ENCODE results near the gene TLN1. TPM values are rescaled to one million over a fixed set of nuclear protein-coding genes. Genes with fewer than 3 reads are reported as not detected.

The TLN1 gene, protein sequence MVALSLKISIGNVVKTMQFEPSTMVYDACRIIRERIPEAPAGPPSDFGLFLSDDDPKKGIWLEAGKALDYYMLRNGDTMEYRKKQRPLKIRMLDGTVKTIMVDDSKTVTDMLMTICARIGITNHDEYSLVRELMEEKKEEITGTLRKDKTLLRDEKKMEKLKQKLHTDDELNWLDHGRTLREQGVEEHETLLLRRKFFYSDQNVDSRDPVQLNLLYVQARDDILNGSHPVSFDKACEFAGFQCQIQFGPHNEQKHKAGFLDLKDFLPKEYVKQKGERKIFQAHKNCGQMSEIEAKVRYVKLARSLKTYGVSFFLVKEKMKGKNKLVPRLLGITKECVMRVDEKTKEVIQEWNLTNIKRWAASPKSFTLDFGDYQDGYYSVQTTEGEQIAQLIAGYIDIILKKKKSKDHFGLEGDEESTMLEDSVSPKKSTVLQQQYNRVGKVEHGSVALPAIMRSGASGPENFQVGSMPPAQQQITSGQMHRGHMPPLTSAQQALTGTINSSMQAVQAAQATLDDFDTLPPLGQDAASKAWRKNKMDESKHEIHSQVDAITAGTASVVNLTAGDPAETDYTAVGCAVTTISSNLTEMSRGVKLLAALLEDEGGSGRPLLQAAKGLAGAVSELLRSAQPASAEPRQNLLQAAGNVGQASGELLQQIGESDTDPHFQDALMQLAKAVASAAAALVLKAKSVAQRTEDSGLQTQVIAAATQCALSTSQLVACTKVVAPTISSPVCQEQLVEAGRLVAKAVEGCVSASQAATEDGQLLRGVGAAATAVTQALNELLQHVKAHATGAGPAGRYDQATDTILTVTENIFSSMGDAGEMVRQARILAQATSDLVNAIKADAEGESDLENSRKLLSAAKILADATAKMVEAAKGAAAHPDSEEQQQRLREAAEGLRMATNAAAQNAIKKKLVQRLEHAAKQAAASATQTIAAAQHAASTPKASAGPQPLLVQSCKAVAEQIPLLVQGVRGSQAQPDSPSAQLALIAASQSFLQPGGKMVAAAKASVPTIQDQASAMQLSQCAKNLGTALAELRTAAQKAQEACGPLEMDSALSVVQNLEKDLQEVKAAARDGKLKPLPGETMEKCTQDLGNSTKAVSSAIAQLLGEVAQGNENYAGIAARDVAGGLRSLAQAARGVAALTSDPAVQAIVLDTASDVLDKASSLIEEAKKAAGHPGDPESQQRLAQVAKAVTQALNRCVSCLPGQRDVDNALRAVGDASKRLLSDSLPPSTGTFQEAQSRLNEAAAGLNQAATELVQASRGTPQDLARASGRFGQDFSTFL (N-terminal part only)
- total RNA-seq (2022; extraction: Qiagen RNA extraction; ENCODE audit: low read depth): 104 to 127 TPM (median 121 TPM) in 5 replicates

DNA sequence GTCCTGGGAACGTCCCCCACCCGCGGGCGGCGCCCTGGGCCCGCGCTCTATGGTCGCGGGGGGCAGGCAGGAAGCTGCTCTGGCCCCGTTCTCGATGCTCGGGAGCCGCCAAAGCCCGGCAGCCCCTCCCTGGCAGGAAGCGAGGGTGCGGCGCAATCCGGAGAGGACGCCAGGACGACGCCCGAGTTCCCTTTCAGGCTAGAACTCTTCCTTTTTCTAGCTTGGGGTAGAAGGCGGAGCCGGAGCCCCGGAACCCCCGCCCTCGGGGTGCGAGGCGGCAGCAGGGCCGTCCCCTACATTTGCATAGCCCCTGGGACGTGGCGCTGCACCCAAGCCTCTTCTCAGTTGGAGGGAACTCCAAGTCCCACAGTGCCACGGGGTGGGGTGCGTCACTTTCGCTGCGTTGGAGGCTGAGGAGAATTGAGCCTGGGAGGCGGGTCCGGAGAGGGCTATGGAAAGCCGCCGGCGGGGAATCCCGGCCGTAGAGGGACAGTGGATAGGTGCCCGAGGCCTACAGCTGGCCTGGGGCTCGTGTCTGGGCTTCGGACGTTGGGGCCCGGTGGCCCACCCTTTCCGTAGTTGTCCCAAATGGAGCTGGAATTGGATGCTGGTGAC lies at the start of gene TLN1, which contains the start of gene CREB3:
TSS of gene TLN1 (minus strand) at position 11 of the 615 bp plus-strand sequence. CDS start 6,501 bp downstream, outside the sequence.
TSS of gene CREB3 (plus strand) at position 482 of the 615 bp plus-strand sequence. CDS start at position 589, 107 bp downstream.

DNA sequence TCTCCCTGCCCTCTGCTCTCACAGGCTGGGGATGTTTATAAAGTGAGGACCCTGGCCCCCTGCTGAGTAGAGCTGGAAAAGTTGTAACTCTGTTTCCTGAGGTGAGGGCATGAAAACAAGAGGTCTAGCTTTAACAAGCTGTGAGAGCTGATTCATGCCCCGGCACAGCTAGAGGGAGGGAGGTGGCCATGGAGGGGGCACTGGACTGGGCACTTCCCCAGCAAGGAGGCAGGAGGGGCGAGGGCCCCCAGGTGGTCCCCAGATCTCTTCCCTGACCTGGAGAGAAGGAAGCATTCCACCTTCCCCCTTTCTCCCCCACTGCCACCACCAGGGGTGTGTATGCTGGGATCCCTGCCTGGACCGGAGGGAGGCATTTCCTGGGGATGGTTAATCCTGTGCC lies 22.3 kb upstream of the TLN1 start, which contains the start of gene MSMP:
TSS of gene MSMP (minus strand) at position 13 of the 400 bp plus-strand sequence. CDS start 147 bp downstream, outside the sequence.

DNA sequence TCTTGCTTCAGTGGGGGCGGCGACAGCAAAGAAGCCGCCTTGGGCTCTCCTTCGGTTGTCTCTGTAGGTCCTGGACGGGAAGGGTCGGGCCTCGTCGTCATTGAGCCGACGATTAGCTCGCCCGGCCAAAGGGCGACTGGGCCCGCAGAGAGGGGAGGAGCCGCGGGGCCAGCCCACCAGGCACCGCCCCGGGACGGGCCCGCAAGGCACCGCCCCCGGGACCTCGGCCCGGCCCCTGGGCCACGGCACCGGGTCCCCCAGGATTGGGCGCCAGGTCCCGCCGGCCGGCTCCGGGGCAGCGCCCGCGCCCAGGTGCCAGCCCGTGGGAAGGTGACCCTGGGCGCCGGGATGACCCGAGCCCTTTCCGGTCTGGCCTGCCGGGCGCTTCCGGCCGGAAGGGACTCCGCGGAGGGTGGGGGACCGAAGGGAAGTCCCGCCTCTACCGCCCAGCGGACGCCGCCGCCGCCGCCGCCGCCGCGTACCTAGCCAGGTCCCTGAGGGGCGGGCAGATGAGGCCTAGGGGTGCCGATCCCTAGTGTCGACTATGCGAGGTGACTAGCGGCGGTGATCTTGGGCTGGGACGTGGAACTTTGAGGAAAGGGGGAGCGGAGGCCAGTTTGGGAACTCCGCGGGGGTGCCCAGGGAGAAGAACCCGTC lies 17.0 kb upstream of the TLN1 start, which contains the start of the genes GBA2 and RGP1:
TSS of gene GBA2 (minus strand) at position 371 of the 657 bp plus-strand sequence. CDS start 524 bp downstream, outside the sequence.
TSS of gene RGP1 (plus strand) at position 430 of the 657 bp plus-strand sequence. CDS start 469 bp downstream, outside the sequence.

DNA sequence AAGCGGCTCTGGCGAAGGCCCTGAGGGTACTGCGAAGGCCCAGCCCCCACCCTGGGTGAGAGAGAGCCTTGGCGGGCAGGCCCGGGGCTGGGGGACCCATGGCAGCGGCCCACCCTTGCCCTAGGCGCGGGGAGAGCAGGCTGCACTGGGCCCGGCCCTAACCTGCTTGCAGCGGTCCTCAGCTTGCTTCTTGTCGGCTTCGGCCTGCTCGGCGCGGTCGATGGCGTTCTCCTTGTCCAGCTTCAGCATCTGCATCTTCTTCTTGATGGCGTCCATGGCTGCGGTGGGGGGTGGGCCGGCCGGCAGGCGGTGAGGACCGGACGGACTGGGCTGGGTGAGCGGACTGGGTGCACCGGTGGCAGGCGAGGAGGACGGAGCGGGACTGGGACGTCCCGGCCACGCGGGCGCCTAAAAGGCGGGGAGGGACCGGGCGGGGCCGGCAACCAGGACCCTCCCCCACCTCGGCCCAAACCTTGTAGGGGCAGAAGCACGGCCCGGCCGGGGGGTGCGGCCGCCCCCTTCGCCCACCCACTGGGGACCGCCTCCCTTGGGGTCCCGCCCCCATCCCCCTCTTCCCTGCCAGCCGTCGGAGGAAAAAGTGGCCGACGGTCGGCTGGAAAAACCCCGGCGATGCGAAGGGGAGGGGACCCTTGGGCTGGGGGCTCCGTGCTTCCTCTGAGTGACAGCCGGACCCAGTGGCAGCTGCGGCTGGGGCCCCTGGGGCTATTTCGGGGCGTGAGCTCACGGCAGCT lies 42.3 kb downstream of the TLN1 start, which contains the start of gene TPM2:
TSS of gene TPM2 (minus strand) at position 384 of the 752 bp plus-strand sequence. CDS start at position 276, 108 bp downstream.

DNA sequence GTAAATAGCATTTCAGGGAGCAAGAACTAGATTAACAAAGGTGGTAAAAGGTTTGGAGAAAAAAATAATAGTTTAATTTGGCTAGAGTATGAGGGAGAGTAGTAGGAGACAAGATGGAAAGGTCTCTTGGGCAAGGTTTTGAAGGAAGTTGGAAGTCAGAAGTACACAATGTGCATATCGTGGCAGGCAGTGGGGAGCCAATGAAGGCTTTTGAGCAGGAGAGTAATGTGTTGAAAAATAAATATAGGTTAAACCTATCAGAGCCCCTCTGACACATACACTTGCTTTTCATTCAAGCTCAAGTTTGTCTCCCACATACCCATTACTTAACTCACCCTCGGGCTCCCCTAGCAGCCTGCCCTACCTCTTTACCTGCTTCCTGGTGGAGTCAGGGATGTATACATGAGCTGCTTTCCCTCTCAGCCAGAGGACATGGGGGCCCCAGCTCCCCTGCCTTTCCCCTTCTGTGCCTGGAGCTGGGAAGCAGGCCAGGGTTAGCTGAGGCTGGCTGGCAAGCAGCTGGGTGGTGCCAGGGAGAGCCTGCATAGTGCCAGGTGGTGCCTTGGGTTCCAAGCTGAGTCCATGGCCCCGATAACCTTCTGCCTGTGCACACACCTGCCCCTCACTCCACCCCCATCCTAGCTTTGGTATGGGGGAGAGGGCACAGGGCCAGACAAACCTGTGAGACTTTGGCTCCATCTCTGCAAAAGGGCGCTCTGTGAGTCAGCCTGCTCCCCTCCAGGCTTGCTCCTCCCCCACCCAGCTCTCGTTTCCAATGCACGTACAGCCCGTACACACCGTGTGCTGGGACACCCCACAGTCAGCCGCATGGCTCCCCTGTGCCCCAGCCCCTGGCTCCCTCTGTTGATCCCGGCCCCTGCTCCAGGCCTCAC lies 58.6 kb downstream of the TLN1 start, which contains the start of gene CA9:
TSS of gene CA9 (plus strand) at position 797 of the 893 bp plus-strand sequence. CDS start at position 829, 32 bp downstream.

DNA sequence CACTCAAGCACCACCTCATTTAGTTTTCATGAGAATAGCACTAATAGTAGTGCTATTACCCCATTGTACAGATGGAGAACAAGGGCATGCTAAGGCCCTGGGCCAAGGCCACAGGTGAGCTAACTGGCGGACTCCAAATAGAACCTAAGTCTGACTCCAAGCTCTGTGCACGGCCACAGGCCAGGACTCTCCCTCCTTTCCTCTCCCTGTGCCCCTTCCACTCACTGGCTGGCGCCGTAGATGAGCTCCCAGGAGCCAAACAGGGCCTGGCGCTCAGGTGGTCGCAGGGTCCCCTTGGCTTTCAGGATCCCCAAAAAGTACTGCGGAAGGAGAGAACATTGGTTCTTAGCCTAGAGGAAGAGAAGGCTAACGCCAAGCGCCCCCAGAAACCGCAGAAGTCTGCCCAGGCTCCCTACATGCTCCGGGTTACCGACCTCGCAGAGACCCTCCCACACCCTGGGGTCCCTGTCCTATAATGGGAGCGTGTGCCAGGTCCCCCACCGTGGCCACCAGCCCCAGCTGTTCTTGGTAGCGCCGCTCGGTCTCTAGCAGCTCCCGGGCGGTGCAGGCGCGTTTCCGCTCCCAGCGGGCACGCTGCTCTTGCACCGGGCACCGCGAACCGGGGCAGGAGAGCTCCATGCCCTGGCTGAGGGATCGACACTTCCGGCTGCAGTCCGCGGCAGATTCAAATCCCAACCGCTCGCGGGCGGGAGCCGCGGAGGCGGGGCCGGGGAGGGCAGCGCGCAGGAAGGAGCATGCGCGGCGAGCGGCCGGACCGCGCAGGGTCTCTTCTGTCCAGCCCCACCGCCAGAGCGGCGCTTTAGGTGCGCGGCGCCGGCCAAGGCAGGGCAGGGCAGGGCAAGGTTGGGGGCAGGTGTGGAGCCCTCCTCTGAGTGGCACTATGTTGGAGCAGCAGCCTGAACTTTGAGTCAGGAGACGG lies 67.2 kb downstream of the TLN1 start, which contains the start of gene ARHGEF39:
TSS of gene ARHGEF39 (minus strand) at position 665 of the 940 bp plus-strand sequence. CDS start at position 639, 26 bp downstream.

DNA sequence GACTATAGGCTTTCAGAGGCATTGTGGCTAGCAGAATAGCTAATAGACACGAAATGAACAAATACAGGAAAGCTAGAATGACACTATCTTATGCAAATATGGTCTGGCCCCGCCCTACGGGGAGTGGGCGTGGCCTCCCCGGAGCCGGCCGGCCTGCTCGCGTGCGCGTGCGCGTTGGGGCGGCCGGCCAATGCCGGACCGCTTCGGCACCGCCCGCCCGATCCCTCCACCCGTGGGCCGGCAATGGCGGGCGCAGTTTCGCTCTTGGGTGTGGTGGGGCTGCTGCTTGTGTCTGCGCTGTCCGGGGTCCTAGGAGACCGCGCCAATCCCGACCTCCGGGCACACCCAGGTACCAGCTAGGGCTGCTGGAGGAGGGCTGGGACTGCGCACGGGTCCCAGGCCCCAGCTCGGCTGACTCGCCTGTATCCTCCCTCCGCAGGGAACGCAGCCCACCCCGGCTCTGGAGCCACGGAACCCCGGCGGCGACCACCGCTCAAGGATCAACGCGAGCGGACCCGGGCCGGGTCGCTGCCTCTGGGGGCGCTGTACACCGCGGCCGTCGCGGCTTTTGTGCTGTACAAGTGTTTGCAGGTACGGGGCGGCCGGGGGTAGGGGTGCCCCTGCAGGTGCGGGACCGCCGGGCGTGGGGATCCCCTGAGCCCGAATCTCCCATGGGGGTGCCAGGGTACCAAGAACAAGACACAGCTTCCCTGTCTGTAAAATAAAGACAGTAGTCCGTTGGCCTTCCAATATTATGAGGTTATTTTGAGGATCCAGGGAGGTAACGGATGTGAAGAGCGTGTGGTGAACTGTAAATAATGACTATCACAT lies 73.6 kb downstream of the TLN1 start, which contains the start of gene CCDC107:
TSS of gene CCDC107 (plus strand) at position 156 of the 831 bp plus-strand sequence. CDS start at position 244, 88 bp downstream.

DNA sequence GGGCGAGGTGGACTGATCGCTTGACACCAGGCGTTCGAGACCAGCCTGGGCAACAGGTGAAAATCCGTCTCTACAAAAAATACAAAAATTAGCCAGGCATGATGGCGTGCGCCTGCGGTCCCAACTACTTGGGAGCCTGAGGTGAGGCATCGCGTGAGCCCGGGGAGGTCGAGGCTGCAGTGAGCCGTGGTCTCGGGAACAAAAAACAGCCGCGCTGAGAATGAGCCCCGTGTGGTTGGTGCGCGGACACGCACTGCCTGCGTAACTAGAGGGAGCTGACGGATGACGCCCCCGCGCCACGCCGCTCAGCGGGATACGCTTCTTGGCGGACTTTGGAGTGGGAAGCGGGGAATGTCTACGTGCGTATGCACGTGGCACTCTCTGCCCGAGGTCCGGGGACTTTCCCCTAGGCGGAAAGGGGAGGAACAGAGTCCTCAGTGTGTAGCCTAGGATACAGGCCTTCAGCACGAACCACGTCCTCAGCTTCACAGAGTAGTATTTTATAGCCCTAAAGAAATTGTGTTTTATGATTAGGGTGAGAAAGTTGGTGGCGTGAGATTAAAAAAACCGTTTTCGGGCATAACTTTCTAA lies 74.4 kb downstream of the TLN1 start, which contains the start of gene RMRP:
TSS of gene RMRP (minus strand) at position 474 of the 591 bp plus-strand sequence.

DNA sequence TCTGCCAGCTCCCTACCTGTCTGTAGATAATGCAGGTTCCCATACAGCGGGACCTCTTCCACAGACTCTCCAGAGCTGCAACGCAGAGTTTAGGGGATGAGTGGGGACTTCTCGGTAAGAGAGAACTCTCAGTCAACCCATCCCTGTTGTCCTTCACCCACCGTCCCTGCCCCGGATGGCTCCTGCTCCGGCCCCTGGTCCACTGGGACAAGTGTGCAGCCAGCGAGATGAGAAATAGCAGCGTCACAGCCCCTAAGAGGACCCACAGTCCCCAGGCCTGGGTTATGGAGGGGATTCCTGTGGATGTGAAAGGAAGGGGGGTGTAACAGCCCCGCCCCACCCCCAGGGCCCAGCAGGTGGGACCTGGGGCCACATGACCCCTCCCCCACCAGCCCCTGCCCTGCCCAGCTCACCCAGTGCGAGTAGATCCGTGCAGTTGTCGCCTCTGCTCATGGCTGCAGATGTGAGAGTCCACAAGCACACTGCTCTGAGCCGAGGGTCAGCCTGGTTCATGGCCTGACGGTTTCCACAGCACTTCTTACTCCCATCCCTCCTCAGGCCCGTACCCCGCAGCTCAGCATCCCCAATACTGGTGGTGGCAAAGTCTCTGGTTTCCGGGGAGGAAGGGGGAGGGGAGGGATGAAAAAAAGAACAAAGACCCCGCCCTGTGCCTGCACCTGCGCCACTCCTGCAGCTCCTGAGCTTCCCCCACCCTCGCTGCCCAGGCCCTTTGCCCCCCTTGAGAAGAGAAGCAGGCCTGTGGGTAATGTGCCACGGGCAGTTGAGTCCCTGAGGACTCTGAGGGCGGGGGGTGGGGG lies 81.4 kb downstream of the TLN1 start, which contains the start of gene SIT1:
TSS of gene SIT1 (minus strand) at position 591 of the 818 bp plus-strand sequence. CDS start at position 513, 78 bp downstream.

Other genes starting within 250 kb of the TLN1 start
- gene RUSC2, start 242.1 kb downstream of the TLN1 start, total RNA-seq (2022; extraction: Qiagen RNA extraction; ENCODE audit: low read depth): 22.2 to 25.9 TPM (median 23.8 TPM) in 5 replicates
- 22.2 to 26.3 TPM (median 22.7 TPM) in 5 replicates for gene TESK1, start 126.9 kb downstream of the TLN1 start, total RNA-seq (2022; extraction: Qiagen RNA extraction; ENCODE audit: low read depth)
- 0.06 to 0.13 TPM (median 0.10 TPM) in 3 of 5 replicates, not detected in the others for gene CD72, start 113.8 kb downstream of the TLN1 start, total RNA-seq (2022; extraction: Qiagen RNA extraction; ENCODE audit: low read depth)
- not detected in 5 replicates for gene SIT1, start 81.3 kb downstream of the TLN1 start, total RNA-seq (2022; extraction: Qiagen RNA extraction; ENCODE audit: low read depth)
- gene RMRP, start 74.2 kb downstream of the TLN1 start, total RNA-seq (2022; extraction: Qiagen RNA extraction; ENCODE audit: low read depth): 7.7 to 45.5 TPM (median 11.2 TPM) in 4 of 5 replicates, not detected in the other
- 20.7 to 25.4 TPM (median 22.7 TPM) in 5 replicates for gene CCDC107, start 73.9 kb downstream of the TLN1 start, total RNA-seq (2022; extraction: Qiagen RNA extraction; ENCODE audit: low read depth)
- gene ARHGEF39, start 67.0 kb downstream of the TLN1 start, total RNA-seq (2022; extraction: Qiagen RNA extraction; ENCODE audit: low read depth): 11.9 to 21.4 TPM (median 19.4 TPM) in 5 replicates
- gene CA9, start 58.3 kb downstream of the TLN1 start, total RNA-seq (2022; extraction: Qiagen RNA extraction; ENCODE audit: low read depth): 3.4 to 8.1 TPM (median 6.2 TPM) in 5 replicates
- gene TPM2, start 42.3 kb downstream of the TLN1 start, total RNA-seq (2022; extraction: Qiagen RNA extraction; ENCODE audit: low read depth): 576 to 636 TPM (median 626 TPM) in 5 replicates
- gene CREB3, start 471 bp upstream of the TLN1 start, total RNA-seq (2022; extraction: Qiagen RNA extraction; ENCODE audit: low read depth): 55.2 to 62.8 TPM (median 58.7 TPM) in 5 replicates
- gene GBA2, start 17.0 kb upstream of the TLN1 start, total RNA-seq (2022; extraction: Qiagen RNA extraction; ENCODE audit: low read depth): 27.0 to 34.7 TPM (median 32.4 TPM) in 5 replicates
- 13.0 to 17.9 TPM (median 16.5 TPM) in 5 replicates for gene RGP1, start 17.1 kb upstream of the TLN1 start, total RNA-seq (2022; extraction: Qiagen RNA extraction; ENCODE audit: low read depth)
- 0.23 to 0.38 TPM in 2 of 5 replicates, not detected in the others for gene MSMP, start 22.1 kb upstream of the TLN1 start, total RNA-seq (2022; extraction: Qiagen RNA extraction; ENCODE audit: low read depth)
- gene NPR2, start 59.4 kb upstream of the TLN1 start, total RNA-seq (2022; extraction: Qiagen RNA extraction; ENCODE audit: low read depth): 3.8 to 6.4 TPM (median 5.9 TPM) in 5 replicates
- gene SPAG8, start 80.1 kb upstream of the TLN1 start, total RNA-seq (2022; extraction: Qiagen RNA extraction; ENCODE audit: low read depth): 0.24 to 0.70 TPM (median 0.46 TPM) in 4 of 5 replicates, not detected in the other
- gene HINT2, start 82.8 kb upstream of the TLN1 start, total RNA-seq (2022; extraction: Qiagen RNA extraction; ENCODE audit: low read depth): 73.1 to 103 TPM (median 93.6 TPM) in 5 replicates
- gene FAM221B, start 96.5 kb upstream of the TLN1 start, total RNA-seq (2022; extraction: Qiagen RNA extraction; ENCODE audit: low read depth): not detected in 5 replicates
- 1.5 to 3.4 TPM (median 3.1 TPM) in 5 replicates for gene TMEM8B, start 97.0 kb upstream of the TLN1 start, total RNA-seq (2022; extraction: Qiagen RNA extraction; ENCODE audit: low read depth)
- gene OR13J1, start 138.2 kb upstream of the TLN1 start, total RNA-seq (2022; extraction: Qiagen RNA extraction; ENCODE audit: low read depth): not detected in 5 replicates
- 0.11 to 0.17 TPM (median 0.14 TPM) in 3 of 5 replicates, not detected in the others for gene HRCT1, start 174.0 kb upstream of the TLN1 start, total RNA-seq (2022; extraction: Qiagen RNA extraction; ENCODE audit: low read depth)
- 0.08 TPM in 1 of 5 replicates, not detected in the others for gene SPAAR, start 177.3 kb upstream of the TLN1 start, total RNA-seq (2022; extraction: Qiagen RNA extraction; ENCODE audit: low read depth)
- not detected in 5 replicates for gene OR2S2, start 226.0 kb upstream of the TLN1 start, total RNA-seq (2022; extraction: Qiagen RNA extraction; ENCODE audit: low read depth)

Measured in A549 treated with DMSO at 1 μM for 4 hours (cell line).